ENCODE measurements around the gene TM9SF3.
A peak's percentile ranks its signal among the peaks of the same experiment; 100 is the strongest.
"Not testable (repeated sequence)": the region's sequence is repeated elsewhere in the genome, so short reads cannot be mapped to it uniquely, and the experiment has no call there.

TM9SF3 gene

GRCh38 chr10:96568402-96568801 is 18.4 kb downstream of the TM9SF3 start:
- no peak for TF ChIP-seq POLR2A (IDR thresholded peaks at IDR 0.05; ENCODE audit: low read depth, low read length)
- FAIRE-seq (peak; percentile 41), DNase-seq (ENCODE audit: insufficient read length, low spot score) (no peak)

GRCh38 chr10:96565774-96566173 is 21.0 kb downstream of the TM9SF3 start:
- no peak for TF ChIP-seq POLR2A (IDR thresholded peaks at IDR 0.05; ENCODE audit: low read depth, low read length)
- DNase-seq (ENCODE audit: insufficient read length, low spot score) (no peak), FAIRE-seq (peak; percentile 84)

GRCh38 chr10:96560966-96561887 is 25.6 kb downstream of the TM9SF3 start:
- FAIRE-seq (peak; percentile 75), DNase-seq (ENCODE audit: insufficient read length, low spot score) (no peak)
- no peak for TF ChIP-seq POLR2A (IDR thresholded peaks at IDR 0.05; ENCODE audit: low read depth, low read length)

GRCh38 chr10:96560489-96560888 is 26.3 kb downstream of the TM9SF3 start:
- TF ChIP-seq POLR2A (IDR thresholded peaks at IDR 0.05; ENCODE audit: low read depth, low read length), result no peak
- DNase-seq (ENCODE audit: insufficient read length, low spot score) (no peak), FAIRE-seq (no peak)

- peak; percentile 83 for FAIRE-seq
- DNase-seq (ENCODE audit: insufficient read length, low spot score), result no peak
- TF ChIP-seq POLR2A (IDR thresholded peaks at IDR 0.05; ENCODE audit: low read depth, low read length), result no peak
These were observed 30.8 kb downstream of the TM9SF3 start for GRCh38 chr10:96556003-96556402.

GRCh38 chr10:96555330-96555729 is 31.5 kb downstream of the TM9SF3 start:
- peak; percentile 64 for FAIRE-seq

GRCh38 chr10:96548589-96548988 is 38.2 kb downstream of the TM9SF3 start:
- no peak for TF ChIP-seq POLR2A (IDR thresholded peaks at IDR 0.05; ENCODE audit: low read depth, low read length)
- FAIRE-seq (no peak), DNase-seq (ENCODE audit: insufficient read length, low spot score) (no peak)

More at GRCh38 chr10:96555330-96555729, 31.5 kb downstream of the TM9SF3 start:
- DNase-seq (ENCODE audit: insufficient read length, low spot score), result no peak
- no peak for TF ChIP-seq POLR2A (IDR thresholded peaks at IDR 0.05; ENCODE audit: low read depth, low read length)

GRCh38 chr10:96545558-96545957 is 41.3 kb downstream of the TM9SF3 start:
- not testable (repeated sequence) for DNase-seq (ENCODE audit: insufficient read length, low spot score); FAIRE-seq

- TF ChIP-seq POLR2A (IDR thresholded peaks at IDR 0.05; ENCODE audit: low read depth, low read length), result no peak
- FAIRE-seq, result no peak
- DNase-seq (ENCODE audit: insufficient read length, low spot score), result no peak
These were observed 44.9 kb downstream of the TM9SF3 start for GRCh38 chr10:96541921-96542320.

GRCh38 chr10:96540240-96540639 is 46.6 kb downstream of the TM9SF3 start:
- TF ChIP-seq POLR2A (IDR thresholded peaks at IDR 0.05; ENCODE audit: low read depth, low read length), result no peak

GRCh38 chr10:96538683-96539082 is 48.1 kb downstream of the TM9SF3 start:
- peak; percentile 20 for FAIRE-seq
- TF ChIP-seq POLR2A (IDR thresholded peaks at IDR 0.05; ENCODE audit: low read depth, low read length), result no peak
- no peak for DNase-seq (ENCODE audit: insufficient read length, low spot score)

More at GRCh38 chr10:96540240-96540639, 46.6 kb downstream of the TM9SF3 start:
- no peak for FAIRE-seq
- DNase-seq (ENCODE audit: insufficient read length, low spot score), result no peak

GRCh38 chr10:96536129-96536528 is 50.7 kb downstream of the TM9SF3 start:
- DNase-seq (ENCODE audit: insufficient read length, low spot score) (no peak), FAIRE-seq (no peak)
- TF ChIP-seq POLR2A (IDR thresholded peaks at IDR 0.05; ENCODE audit: low read depth, low read length), result no peak

GRCh38 chr10:96532523-96532922 is 54.3 kb downstream of the TM9SF3 start:
- no peak for TF ChIP-seq POLR2A (IDR thresholded peaks at IDR 0.05; ENCODE audit: low read depth, low read length)
- FAIRE-seq (no peak), DNase-seq (ENCODE audit: insufficient read length, low spot score) (no peak)

GRCh38 chr10:96529634-96530279 is 57.1 kb downstream of the TM9SF3 start:
- DNase-seq (ENCODE audit: insufficient read length, low spot score), result no peak
- TF ChIP-seq POLR2A (IDR thresholded peaks at IDR 0.05; ENCODE audit: low read depth, low read length), result no peak
- FAIRE-seq, result no peak

GRCh38 chr10:96524741-96525140 is 62.1 kb downstream of the TM9SF3 start:
- DNase-seq (ENCODE audit: insufficient read length, low spot score) (no peak), FAIRE-seq (no peak)
- TF ChIP-seq POLR2A (IDR thresholded peaks at IDR 0.05; ENCODE audit: low read depth, low read length), result no peak
